Smooth muscle cell of the brain vasculature (primary cell): ENCODE data around the gene CPSF3.

ENCODE experiments used
- DNase-seq: peaks from one replicate; pipeline ENCODE4 v3.0.0-alpha.2; 2012; ENCODE audit warnings: low read depth, low spot score

The CPSF3 gene

GRCh38 chr2:9517118-9517782 lies 93.8 kb downstream of the CPSF3 start:
- no peak for DNase-seq

GRCh38 chr2:9518163-9518562 lies 94.7 kb downstream of the CPSF3 start:
- DNase-seq, result no peak

GRCh38 chr2:9518780-9519179 lies 95.3 kb downstream of the CPSF3 start:
- no peak for DNase-seq

GRCh38 chr2:9519250-9519649 lies 95.8 kb downstream of the CPSF3 start:
- no peak for DNase-seq
